ENCODE measurements around the gene MAU2.

The MAU2 gene

GRCh38 chr19:19306191-19306590 lies 14.4 kb upstream of the MAU2 start:
- no peak for DNase-seq

DNA sequence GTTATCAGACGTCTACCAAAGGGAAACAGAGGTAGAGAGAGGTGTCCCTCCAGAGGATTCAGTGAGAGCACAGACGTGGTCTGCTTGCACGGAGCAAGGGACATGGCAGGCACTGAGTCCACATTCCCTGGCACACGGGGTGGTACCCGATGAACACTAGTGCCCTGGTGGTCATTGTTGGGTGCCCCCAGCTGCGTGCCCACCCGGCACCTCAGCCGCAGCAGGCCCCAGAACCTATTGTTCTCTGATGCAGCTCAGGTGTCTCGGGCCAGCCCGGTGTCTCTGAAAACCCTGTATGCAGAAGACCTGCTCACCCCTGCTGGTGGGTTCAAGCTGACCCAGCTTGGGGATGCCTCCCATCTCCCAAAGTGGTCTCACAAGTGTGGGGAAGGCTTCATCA lies 12.3 kb upstream of the MAU2 start:
- no peak for DNase-seq

GRCh38 chr19:19315444-19315843 lies 5.2 kb upstream of the MAU2 start:
- no peak for DNase-seq

- DNase-seq, result no peak
These were observed 4.5 kb upstream of the MAU2 start for GRCh38 chr19:19316082-19316481.

DNA sequence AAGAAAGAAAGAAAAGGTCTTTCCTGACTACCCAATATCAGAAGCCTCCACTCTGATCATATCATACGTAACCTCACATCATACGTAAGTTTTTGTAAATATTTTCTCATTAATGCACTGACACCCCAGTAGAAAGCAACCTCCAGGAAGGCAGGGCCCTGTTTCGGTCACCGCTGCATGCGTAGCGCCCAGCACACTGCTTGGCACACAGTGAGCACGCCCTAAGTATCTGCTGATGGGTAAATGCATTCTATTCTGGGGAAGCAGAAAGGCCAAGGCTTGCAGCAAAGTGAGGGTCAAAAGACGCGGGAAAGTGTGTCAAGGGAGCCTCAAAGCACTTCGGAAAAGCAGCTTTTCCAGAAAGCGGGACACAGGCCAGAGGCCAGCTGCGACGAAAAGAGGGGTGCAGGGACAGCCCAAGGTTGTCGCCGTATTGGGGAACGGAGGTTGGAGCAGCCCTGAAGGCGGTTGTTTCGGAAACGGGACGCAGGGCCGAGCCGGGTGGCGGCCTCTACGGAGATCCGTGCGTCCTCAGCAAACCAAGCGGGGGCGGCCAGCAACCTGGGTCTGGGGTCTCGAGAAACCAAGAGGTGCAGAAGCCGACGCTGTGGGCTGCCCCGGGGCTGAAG lies 783 bp upstream of the MAU2 start:
- DNase-seq, result no peak

GRCh38 chr19:19321141-19321577 lies 530 bp downstream of the MAU2 start:
- DNase-seq, result no peak

DNA sequence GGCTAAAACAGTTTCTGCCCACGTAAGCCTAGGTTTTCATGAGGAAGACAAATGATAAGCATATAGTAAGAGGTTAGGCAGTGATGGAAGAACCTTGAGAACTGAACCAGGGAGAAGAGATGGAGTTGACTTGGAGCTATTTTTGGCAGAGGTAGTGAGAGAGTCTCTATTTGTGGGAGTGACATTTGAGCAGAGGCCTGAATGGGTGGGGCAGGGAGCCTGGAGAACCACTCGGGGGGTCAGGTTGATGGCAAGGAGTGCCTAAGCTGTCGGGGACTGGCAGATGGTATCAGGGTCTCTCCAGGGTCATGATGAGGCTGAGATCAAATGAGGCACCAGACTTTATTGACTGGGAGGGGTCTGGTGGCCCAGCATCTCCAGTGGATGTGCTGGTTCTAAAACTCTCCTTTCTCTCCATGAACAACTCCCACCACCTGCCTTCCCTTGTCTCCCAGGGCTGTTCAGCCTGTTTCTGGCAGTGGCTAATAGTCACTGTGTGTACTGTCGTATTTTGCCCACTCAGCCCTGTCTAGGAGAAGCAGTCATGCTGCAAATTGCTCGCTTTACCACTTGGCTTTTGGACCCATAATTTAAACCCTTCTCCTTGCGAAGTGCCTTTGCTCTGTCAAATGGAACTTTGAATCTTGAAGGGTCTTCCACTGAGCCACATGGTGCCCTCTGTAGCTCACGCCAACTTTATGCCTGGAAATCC lies 3.6 kb downstream of the MAU2 start:
- no peak for DNase-seq

GRCh38 chr19:19327672-19328071 lies 7.0 kb downstream of the MAU2 start:
- no peak for DNase-seq

DNA sequence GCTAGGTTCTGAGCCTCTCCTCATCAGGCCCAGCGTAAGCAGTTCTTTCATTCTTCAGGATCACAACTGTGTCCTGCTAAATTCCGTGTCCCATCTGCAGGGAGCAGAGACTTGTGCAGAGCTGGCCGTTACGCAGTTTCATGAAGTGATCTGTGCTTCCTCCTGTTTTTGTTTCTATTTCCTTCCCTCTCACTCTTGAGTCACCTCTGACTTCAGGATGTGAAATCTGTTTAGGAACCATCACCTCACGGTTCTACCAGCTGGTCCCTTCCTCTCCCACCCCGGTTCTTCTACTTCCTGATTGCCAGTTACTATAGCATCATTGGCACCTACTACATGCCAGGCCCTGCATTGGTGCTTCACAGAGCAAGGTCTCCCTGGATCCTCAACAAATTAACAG lies 8.5 kb downstream of the MAU2 start:
- DNase-seq, result no peak

- DNase-seq, result no peak
These were observed 13.7 kb downstream of the MAU2 start for GRCh38 chr19:19334063-19334988.

DNA sequence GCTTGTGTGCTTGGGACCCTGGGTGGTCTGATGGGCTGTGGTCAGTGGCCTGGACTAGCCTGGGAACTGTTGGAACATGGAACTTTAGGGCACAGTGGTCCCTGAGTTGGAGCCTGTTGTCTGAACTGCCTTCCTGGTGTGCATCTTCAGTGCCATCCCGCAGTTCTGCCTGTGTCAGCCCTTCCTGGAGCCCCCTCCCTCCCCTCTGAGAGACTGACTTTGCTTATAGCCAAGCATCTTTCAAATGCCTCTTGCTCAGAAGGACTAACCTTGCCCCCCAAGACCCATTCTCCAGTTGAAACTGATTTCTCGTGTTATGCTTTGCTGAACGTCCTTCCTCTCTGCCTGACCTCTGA lies 14.3 kb downstream of the MAU2 start:
- DNase-seq, result no peak

- DNase-seq, result no peak
These were observed 15.0 kb downstream of the MAU2 start for GRCh38 chr19:19335408-19336158.

DNA sequence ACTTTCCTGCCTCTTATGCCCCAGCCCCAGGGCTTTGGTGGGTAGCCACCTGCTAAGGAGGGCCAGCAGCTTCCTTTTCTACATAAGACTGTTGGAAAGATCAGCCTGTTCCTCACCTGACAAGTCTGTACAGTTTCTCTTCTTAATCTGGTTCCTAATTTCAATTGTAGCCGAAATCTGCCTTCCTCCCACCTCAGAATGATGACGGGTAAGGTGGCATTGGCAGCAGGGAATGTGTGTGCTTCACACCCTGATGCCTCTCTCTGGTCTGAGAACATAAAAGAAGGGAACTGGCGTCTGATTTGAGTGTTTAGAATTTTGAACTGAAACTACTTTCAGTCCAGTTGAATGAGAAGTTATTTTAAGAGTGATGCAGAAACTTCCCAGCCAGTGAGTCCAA lies 16.0 kb downstream of the MAU2 start:
- DNase-seq, result no peak

DNA sequence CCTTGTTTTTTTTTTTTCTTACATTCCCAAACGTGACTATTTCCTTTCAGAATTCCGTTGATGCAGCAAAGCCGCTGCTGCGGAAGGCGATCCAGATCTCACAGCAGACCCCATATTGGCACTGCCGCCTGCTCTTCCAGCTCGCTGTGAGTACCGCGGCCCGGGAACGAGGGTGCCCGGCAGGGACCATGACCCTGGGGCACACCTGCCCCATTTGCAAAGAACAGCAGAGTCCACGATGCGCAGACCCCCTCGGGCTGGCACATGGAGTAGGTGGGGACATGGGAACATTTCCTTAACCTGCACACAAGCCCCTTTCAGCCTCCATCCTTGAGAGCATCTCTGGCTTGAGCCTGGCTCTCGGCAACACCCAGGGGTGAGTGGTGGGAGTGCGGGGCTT lies 16.5 kb downstream of the MAU2 start:
- DNase-seq, result no peak

- no peak for DNase-seq
These were observed 17.5 kb downstream of the MAU2 start for GRCh38 chr19:19338082-19338481.

DNA sequence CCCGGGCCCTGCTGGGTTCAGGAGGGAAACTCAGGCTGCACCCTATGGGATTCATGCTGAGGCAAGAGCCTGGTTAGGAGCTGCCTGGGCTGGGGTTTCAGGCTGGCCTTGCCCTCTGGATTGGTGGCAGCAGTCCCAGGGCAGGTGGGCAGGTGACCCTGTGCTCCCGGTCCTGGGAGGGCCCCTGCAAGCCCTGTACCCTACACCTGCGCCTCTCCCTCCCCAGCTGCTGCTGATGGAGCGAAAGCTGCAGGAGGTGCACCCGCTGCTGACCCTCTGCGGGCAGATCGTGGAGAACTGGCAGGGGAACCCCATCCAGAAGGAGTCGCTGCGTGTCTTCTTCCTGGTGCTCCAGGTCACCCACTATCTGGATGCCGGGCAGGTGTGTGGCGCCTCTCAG lies 20.4 kb downstream of the MAU2 start:
- DNase-seq, result no peak

DNA sequence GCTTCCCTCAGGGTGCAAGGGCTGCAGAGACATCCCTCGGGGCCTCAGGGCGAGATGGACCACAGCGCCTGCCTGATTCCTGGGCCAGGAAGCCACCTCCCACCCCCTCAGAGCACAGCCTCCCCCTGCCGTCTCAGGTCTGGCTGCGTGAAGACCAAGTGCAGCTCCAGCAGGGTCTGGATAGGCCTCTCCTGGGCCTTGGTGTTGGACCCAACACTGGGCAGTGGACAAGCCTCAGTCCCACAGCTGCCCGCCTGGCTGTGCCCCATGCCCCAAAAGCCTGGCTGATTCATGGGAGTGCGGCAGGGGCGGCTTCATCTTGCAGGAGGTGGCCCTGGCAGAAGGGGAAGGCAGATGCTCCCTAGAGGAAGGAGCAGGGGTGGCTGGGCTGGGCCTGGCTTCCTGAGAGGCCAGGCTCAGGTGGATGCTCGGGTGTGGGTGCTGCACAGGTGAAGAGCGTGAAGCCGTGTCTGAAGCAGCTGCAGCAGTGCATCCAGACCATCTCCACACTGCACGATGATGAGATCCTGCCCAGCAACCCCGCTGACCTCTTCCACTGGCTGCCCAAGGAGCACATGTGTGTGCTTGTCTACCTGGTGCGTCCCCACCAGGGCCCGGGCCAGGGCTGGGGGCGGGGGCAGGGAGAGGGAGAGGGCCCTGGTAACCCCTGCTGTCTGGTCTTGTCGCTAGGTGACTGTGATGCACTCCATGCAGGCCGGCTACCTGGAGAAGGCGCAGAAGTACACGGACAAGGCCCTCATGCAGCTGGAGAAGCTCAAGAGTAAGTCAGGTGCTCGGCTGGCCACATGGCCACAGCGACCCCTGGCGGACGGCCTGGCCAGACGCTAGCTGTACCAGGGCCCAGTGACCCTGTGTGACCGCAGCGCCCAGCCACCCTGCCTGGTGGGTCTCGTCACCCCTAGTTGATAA lies 21.7 kb downstream of the MAU2 start:
- no peak for DNase-seq

GRCh38 chr19:19343016-19343362 lies 22.4 kb downstream of the MAU2 start:
- no peak for DNase-seq

- DNase-seq, result no peak
These were observed 23.1 kb downstream of the MAU2 start for GRCh38 chr19:19343762-19344161.

DNA sequence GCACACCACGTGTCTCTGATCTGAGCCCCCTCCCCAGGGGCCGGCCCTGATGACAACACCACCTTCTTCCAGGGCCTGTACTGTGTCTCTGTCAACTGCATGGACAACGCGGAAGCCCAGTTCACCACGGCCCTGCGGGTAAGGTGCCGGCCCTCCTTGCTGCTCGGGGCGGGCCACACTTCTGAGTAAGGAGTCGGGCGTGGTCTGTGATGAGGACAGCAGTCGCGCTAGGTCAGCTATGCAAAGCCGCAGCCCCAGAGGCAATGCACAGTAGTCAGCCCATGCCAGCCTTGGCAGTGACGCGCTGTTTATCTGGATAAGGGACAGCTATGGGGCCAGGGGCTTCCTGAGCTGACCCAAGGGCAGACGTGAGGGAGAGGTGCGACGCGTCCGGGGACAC lies 24.6 kb downstream of the MAU2 start:
- DNase-seq, result no peak

- no peak for DNase-seq
These were observed 25.3 kb downstream of the MAU2 start for GRCh38 chr19:19345970-19346369.

All from cortex of kidney (tissue), 1 donor.